OCI-LY3 (cell line): ENCODE data around the gene DNAJC22.

ENCODE experiments used
- CTCF ChIP-seq: fragments of 200-600, 300-600 bp; sonication (generic); IDR thresholded peaks from 2 replicates; pipeline ENCODE4 v1.5.1; 2014; ENCODE audit warnings: antibody characterized with exemption, low read length, low read depth
- EZH2phosphoT487 ChIP-seq: fragments of 200-600 bp; shearing (Covaris generic); IDR thresholded peaks from 2 replicates; pipeline ENCODE4 v1.6.1; 2018; ENCODE audit warnings: antibody characterized with exemption, mixed run types, low read depth

DNA sequence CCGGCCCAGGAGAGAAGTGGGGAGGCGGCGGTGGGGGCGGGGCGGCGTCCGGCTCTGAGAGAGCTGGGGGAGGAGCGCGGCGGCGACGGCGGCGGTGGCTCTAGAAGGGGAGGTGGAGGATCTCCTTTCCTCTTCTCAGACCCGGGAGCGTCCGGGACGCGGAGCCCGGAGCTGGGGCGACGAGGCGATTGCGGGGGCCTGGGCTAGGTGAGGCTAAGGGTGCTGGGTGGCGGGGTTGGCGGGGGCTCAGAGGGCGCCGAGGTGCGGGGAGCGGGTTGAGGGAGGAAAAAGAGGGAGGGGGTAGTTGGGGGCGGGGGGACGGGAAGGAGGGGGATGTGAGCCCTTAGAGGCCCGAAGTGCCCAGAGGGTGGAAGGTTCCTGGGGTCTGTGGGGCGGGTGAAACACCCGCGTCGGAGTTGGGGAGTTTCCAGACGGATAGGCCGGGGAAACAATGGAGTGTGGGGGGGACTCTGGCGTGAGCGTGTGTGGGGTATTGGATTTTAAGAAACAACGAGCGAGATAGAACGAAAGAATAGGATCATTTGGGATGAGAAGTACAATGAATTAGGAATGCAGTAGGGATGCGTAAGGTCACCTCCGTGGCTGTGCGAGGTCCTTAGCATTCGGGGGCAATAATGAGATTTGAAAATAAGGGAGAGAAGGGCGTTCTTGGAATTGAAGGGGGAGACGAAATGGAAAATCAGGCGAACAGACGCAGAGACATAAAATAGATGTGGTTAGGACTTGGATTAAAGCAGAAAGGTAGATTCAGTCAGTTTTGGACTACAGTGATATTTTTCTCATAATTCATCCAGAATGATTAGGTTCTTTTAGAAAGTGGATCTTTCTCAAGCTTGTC lies 20.9 kb downstream of the DNAJC22 start, which contains the start of gene SPATS2:
- TF ChIP-seq CTCF = no peak
- no peak for TF ChIP-seq EZH2phosphoT487
